ENCODE data around the gene SAXO2. TPM values are rescaled to one million over a fixed set of nuclear protein-coding genes. Genes with fewer than 3 reads are reported as not detected.

Gene SAXO2
- total RNA-seq, 5 donors from 2014 or later (not counting 1 experiment from before 2014, with no cell fraction given) = 0.56 to 19.6 (median 2.1) TPM

Other genes starting within 250 kb of the SAXO2 start
- gene MEX3B, start 216.8 kb upstream of the SAXO2 start, total RNA-seq = 1 to 10 TPM; 1.5 to 2.8 (median 1.6) TPM
- 10 to 100 TPM; 16.5 to 22.0 (median 20.1) TPM for gene EFL1, start 84 bp upstream of the SAXO2 start, total RNA-seq
- gene GOLGA6L10, start 86.7 kb downstream of the SAXO2 start, total RNA-seq = 1 to 10 TPM in 4 of 5 donors, under 1 TPM in 1; 0.72 to 3.0 (median 2.1) TPM
- gene GOLGA6L9, start 167.0 kb downstream of the SAXO2 start, total RNA-seq = 1 to 10 TPM; 2.9 to 5.4 (median 4.4) TPM